ENCODE measurements around the gene GJA3.

GRCh38 chr13:20132052-20132634, 28.7 kb downstream of the GJA3 start:
- no peak for TF ChIP-seq CTCF (IDR thresholded peaks at IDR 0.05)
- no peak for TF ChIP-seq ZFX (IDR thresholded peaks at IDR 0.05; ENCODE audit: borderline replicate concordance)
